Stimulated activated CD4-positive, alpha-beta T cell treated with anti-CD3 and anti-CD28 coated beads, TNF-alpha, amount 100 ng/mL, for 4 hours (primary cell): ENCODE data around the gene PON2.
"Not testable (repeated sequence)": the region's sequence is repeated elsewhere in the genome, so short reads cannot be mapped to it uniquely, and the experiment has no call there.

Experiments
- DNase-seq, 3 experiments: peaks; one replicate each; pipeline ENCODE4 v3.0.0-alpha.2; 2020; ENCODE audit warnings: low read depth in 3 of 3

PON2 gene

GRCh38 chr7:95405208-95405607 lies 29.6 kb downstream of the PON2 start:
- no peak for DNase-seq

- no peak for DNase-seq
These were observed 30.4 kb downstream of the PON2 start for GRCh38 chr7:95404316-95404865.

GRCh38 chr7:95398155-95398940 lies 36.5 kb downstream of the PON2 start:
- DNase-seq: no peak

GRCh38 chr7:95397381-95397780 lies 37.4 kb downstream of the PON2 start:
- no peak for DNase-seq

GRCh38 chr7:95396136-95397032 lies 38.4 kb downstream of the PON2 start, which contains the start of gene PON3:
TSS of gene PON3 (minus strand) at chr7:95396375. CDS start at chr7:95396350, 25 bp downstream.
- no peak for DNase-seq

GRCh38 chr7:95395755-95396135 lies 39.1 kb downstream of the PON2 start:
- no peak for DNase-seq

GRCh38 chr7:95394370-95394769 lies 40.5 kb downstream of the PON2 start:
- DNase-seq: no peak

GRCh38 chr7:95391761-95392160 lies 43.1 kb downstream of the PON2 start:
- no peak for DNase-seq

- DNase-seq: no peak
These were observed 45.3 kb downstream of the PON2 start for GRCh38 chr7:95389516-95389915.

GRCh38 chr7:95379457-95379856 lies 55.4 kb downstream of the PON2 start:
- DNase-seq: not testable (repeated sequence)

GRCh38 chr7:95376632-95377400 lies 58.0 kb downstream of the PON2 start:
- no peak for DNase-seq

GRCh38 chr7:95375591-95376257 lies 59.1 kb downstream of the PON2 start:
- DNase-seq: no peak

GRCh38 chr7:95373323-95373722 lies 61.5 kb downstream of the PON2 start:
- DNase-seq: no peak

GRCh38 chr7:95368235-95368634 lies 66.6 kb downstream of the PON2 start:
- no peak for DNase-seq

- DNase-seq: no peak
These were observed 67.2 kb downstream of the PON2 start for GRCh38 chr7:95367606-95368005.

GRCh38 chr7:95365151-95365550 lies 69.7 kb downstream of the PON2 start:
- DNase-seq: no peak

- no peak for DNase-seq
These were observed 77.2 kb downstream of the PON2 start for GRCh38 chr7:95357623-95358022.
